Activated T-helper 2 cell treated with anti-CD3 and anti-CD28 coated beads, Interferon-gamma antibody, Interleukin-2, Interleukin-4, amounts not matched to agents 10 μg/mL and 5 μg/mL and 100 μg/mL, durations not matched to agents 14 hours and 24 hours and 36 hours (primary cell): Measurements from ENCODE around the gene CCBE1. TPM values are rescaled to one million over a fixed set of nuclear protein-coding genes. Genes with fewer than 3 reads are reported as not detected.

Source experiments
- DNase-seq: peaks from one replicate; pipeline ENCODE4 v3.0.0; 2021; ENCODE audit warnings: low spot score
- H3K27ac Mint-ChIP-seq: one replicate; pipeline ENCODE4 v1.8.0; 2021; ENCODE audit warnings: mixed read lengths
- H3K27me3 Mint-ChIP-seq: one replicate; pipeline ENCODE4 v1.8.0; 2021; ENCODE audit warnings: low read depth, mixed read lengths
- H3K36me3 Mint-ChIP-seq: one replicate; pipeline ENCODE4 v1.8.0; 2021; ENCODE audit warnings: low read depth, mixed read lengths
- H3K4me1 Mint-ChIP-seq: one replicate; pipeline ENCODE4 v1.8.0; 2021; ENCODE audit warnings: low read depth, mixed read lengths
- H3K4me3 Mint-ChIP-seq: one replicate; pipeline ENCODE4 v1.8.0; 2021; ENCODE audit warnings: low read depth, mild to moderate bottlenecking, moderate library complexity, mixed read lengths
- H3K9me3 Mint-ChIP-seq: one replicate; pipeline ENCODE4 v1.8.0; 2021; ENCODE audit warnings: mixed read lengths
- intact Hi-C: fragments of 100-400 bp; cut with micrococcal nuclease; formaldehyde crosslinking; loops from one replicate; pipeline ENCODE4 v1.15.1; 2023
- total RNA-seq: library from RNA; stranded (reverse); gene quantifications from 2 replicates; pipeline ENCODE4 v1.2.3, GENCODE V29; 2022

CCBE1 gene
- total RNA-seq, 1 donor from 2014 or later: not detected

- intact Hi-C loops: no loop called here
- no peak for DNase-seq
- Mint-ChIP-seq H3K36me3 (no peaks in the 10 kb centered on the region), H3K9me3 (no peaks in the 10 kb centered on the region), H3K27ac (no peak overlapping the region), H3K4me1 (no peaks in the 10 kb centered on the region), H3K27me3 (peaks cover 40% of the 10 kb centered on the region), H3K4me3 (no peak overlapping the region)
Observed at GRCh38 chr18:59690186-59690982, 6.8 kb downstream of the CCBE1 start.

- Mint-ChIP-seq H3K4me3 (no peak overlapping the region), H3K9me3 (no peaks in the 10 kb centered on the region), H3K4me1 (no peaks in the 10 kb centered on the region), H3K27ac (no peak overlapping the region), H3K36me3 (no peaks in the 10 kb centered on the region), H3K27me3 (peaks cover 34% of the 10 kb centered on the region)
- intact Hi-C loops: no loop called here
- no peak for DNase-seq
Observed at GRCh38 chr18:59689756-59690155, 7.5 kb downstream of the CCBE1 start.

- DNase-seq: no peak
- no peaks in the 10 kb centered on the region for H3K9me3 Mint-ChIP-seq
Observed at GRCh38 chr18:59686260-59686659, 11.0 kb downstream of the CCBE1 start.

GRCh38 chr18:59685501-59685900 lies 11.7 kb downstream of the CCBE1 start:
- intact Hi-C loops: no loop called here
- Mint-ChIP-seq H3K9me3 (no peaks in the 10 kb centered on the region), H3K27me3 (peaks cover 11% of the 10 kb centered on the region), H3K27ac (no peak overlapping the region), H3K36me3 (no peaks in the 10 kb centered on the region), H3K4me1 (no peaks in the 10 kb centered on the region), H3K4me3 (no peak overlapping the region)
- DNase-seq: no peak

More at GRCh38 chr18:59686260-59686659, 11.0 kb downstream of the CCBE1 start:
- H3K4me1 Mint-ChIP-seq: no peaks in the 10 kb centered on the region
- no peaks in the 10 kb centered on the region for H3K36me3 Mint-ChIP-seq
- intact Hi-C loops: no loop called here
- H3K27ac Mint-ChIP-seq: no peak overlapping the region
- H3K4me3 Mint-ChIP-seq: no peak overlapping the region
- H3K27me3 Mint-ChIP-seq: peaks cover 18% of the 10 kb centered on the region

GRCh38 chr18:59684777-59685176 lies 12.4 kb downstream of the CCBE1 start:
- Mint-ChIP-seq H3K4me1 (no peaks in the 10 kb centered on the region), H3K4me3 (no peak overlapping the region), H3K27me3 (peaks cover 7% of the 10 kb centered on the region), H3K9me3 (no peaks in the 10 kb centered on the region), H3K27ac (no peak overlapping the region), H3K36me3 (no peaks in the 10 kb centered on the region)
- intact Hi-C loops: no loop called here
- no peak for DNase-seq

DNA sequence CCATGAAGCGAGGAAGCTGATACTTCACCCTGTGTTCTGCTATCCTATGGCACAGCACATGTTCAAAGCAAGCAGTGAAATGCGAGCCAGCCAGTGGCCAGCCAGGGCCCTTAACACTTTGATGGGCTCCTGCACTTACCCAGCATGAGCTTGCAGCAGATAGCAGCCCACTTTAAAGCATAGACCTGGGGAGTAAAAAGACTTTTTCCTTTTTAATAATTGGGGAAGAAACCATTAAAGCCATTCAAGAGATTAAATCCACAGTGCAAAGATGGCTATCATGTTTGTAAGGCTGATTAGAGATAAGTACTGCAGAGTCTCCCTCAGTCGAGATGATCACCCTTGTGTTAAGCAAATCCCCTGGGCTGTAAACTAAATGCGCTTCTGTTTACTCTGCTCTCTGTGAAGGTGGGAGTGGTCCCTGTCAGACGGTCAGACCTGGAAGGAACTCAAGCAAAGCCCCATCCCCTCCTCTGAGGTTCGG lies 15.7 kb downstream of the CCBE1 start:
- Mint-ChIP-seq H3K4me3 (no peak overlapping the region), H3K36me3 (no peaks in the 10 kb centered on the region), H3K9me3 (no peaks in the 10 kb centered on the region), H3K27me3 (no peaks in the 10 kb centered on the region), H3K4me1 (no peaks in the 10 kb centered on the region), H3K27ac (no peak overlapping the region)
- intact Hi-C loops: no loop called here
- DNase-seq: no peak

DNA sequence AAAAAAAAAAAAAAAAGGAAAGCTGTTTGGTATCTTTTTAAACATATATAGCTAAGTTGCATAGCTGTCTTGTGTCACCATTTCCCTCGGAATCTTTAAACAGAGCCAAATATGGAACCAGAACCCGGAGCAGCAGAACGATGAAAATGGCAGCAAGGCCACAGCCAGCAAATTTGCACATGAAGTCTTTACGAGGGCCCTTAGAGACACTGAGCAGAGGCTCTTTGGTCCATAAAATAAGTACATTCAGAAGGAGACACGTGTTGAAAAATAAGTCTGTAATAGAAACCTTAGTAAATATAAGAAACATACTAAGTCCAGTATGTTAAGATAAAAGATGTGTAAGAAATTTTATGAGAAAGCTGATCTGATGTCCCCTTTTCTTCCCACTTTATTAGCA lies 16.2 kb downstream of the CCBE1 start:
- DNase-seq: no peak
- Mint-ChIP-seq H3K36me3 (no peaks in the 10 kb centered on the region), H3K9me3 (no peaks in the 10 kb centered on the region), H3K4me1 (no peaks in the 10 kb centered on the region), H3K27ac (no peak overlapping the region), H3K27me3 (no peaks in the 10 kb centered on the region), H3K4me3 (no peak overlapping the region)
- intact Hi-C loops: no loop called here

- no peak overlapping the region for H3K27ac Mint-ChIP-seq
- no peaks in the 10 kb centered on the region for H3K4me1 Mint-ChIP-seq
- no peaks in the 10 kb centered on the region for H3K9me3 Mint-ChIP-seq
- DNase-seq: no peak
- intact Hi-C loops: no loop called here
- H3K4me3 Mint-ChIP-seq: no peak overlapping the region
- H3K27me3 Mint-ChIP-seq: no peaks in the 10 kb centered on the region
- no peaks in the 10 kb centered on the region for H3K36me3 Mint-ChIP-seq
Observed at GRCh38 chr18:59675346-59675745, 21.9 kb downstream of the CCBE1 start.

- no peaks in the 10 kb centered on the region for H3K4me1 Mint-ChIP-seq
- H3K4me3 Mint-ChIP-seq: no peak overlapping the region
- intact Hi-C loops: no loop called here
- H3K9me3 Mint-ChIP-seq: no peaks in the 10 kb centered on the region
- no peak overlapping the region for H3K27ac Mint-ChIP-seq
- no peak for DNase-seq
- no peaks in the 10 kb centered on the region for H3K36me3 Mint-ChIP-seq
- H3K27me3 Mint-ChIP-seq: no peaks in the 10 kb centered on the region
Observed at GRCh38 chr18:59674903-59675270, 22.3 kb downstream of the CCBE1 start.

DNA sequence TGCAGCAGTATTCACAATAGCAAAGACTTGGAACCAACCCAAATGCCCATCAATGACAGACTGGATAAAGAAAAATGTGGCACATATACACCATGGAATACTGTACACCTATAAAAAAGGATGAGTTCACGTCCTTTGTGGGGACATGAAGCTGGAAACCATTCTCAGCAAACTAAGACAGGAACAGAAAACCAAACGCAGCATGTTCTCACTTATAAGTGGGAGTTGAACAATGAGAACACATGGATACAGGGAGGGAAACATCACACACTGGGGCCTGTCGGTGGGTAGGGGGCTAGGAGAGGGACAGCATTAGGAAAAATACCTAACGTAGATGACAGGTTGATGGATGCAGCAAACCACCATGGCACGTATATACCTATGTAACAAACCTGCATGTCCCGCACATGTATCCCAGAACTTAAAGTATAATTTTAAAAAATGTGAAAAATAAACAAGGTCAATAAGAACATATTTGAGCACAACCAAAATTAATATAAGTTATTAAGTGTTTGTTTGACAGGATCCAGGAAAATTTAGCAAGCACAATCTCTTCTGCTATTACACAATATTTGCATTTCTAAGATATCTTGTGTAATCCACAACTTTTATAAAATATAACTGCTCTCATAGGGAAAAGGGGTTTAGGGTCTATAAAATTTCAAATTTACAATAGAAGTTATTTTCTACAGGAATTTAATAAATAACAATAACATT lies 22.9 kb downstream of the CCBE1 start:
- intact Hi-C loops: no loop called here
- DNase-seq: no peak
- Mint-ChIP-seq H3K27ac (no peak overlapping the region), H3K9me3 (no peaks in the 10 kb centered on the region), H3K27me3 (no peaks in the 10 kb centered on the region), H3K4me1 (no peaks in the 10 kb centered on the region), H3K4me3 (no peak overlapping the region), H3K36me3 (no peaks in the 10 kb centered on the region)

DNA sequence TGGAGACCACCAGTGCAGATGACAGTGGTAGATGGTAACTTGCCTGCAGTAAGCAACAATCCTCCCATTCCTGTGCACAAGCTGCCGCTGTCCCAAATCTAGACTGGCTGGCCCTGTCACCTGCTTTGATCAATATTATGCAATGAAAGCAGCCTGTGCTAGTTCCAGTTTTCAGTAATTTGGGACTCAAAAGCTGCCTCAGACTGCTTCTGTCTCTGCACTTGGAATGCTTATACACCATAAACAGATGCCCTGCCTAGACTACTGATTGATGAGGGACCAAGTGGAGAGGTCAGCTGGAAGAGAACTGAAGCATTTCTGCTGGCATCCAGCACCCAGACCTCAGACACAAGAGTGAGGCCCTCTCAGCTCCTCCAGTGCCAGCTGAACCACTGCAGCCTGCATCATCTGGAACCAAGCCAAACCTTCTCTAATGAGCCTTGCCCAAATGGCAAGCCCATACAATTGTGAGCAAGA lies 24.9 kb downstream of the CCBE1 start:
- H3K9me3 Mint-ChIP-seq: no peaks in the 10 kb centered on the region
- H3K36me3 Mint-ChIP-seq: no peaks in the 10 kb centered on the region
- no peaks in the 10 kb centered on the region for H3K27me3 Mint-ChIP-seq
- DNase-seq: no peak
- H3K4me3 Mint-ChIP-seq: no peak overlapping the region
- no peaks in the 10 kb centered on the region for H3K4me1 Mint-ChIP-seq
- intact Hi-C loops: no loop called here
- no peak overlapping the region for H3K27ac Mint-ChIP-seq

DNA sequence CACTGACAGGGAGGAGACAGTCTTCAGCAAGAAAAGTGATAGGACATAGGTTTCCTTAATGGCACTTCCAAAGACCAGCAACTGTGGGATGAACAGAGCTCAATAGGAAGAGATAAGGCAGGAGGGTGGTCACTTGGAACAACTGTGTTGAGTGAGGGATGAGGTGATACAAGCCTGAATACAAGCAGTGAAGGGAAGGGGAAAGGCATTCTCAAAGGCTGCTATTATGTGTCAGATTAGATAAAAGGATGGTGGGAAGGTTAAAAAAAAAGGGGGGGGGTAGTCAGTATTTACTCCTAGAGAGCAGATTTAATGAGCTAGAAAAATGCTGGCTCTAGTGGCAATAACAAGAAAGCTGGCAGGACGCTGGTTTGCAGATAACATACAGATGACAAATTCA lies 25.7 kb downstream of the CCBE1 start:
- H3K27me3 Mint-ChIP-seq: no peaks in the 10 kb centered on the region
- H3K4me1 Mint-ChIP-seq: no peaks in the 10 kb centered on the region
- H3K36me3 Mint-ChIP-seq: no peaks in the 10 kb centered on the region

More for the DNA sequence above, 25.7 kb downstream of the CCBE1 start:
- no peak overlapping the region for H3K4me3 Mint-ChIP-seq
- intact Hi-C loops: no loop called here
- DNase-seq: no peak
- no peak overlapping the region for H3K27ac Mint-ChIP-seq
- H3K9me3 Mint-ChIP-seq: no peaks in the 10 kb centered on the region
